Measurements from ENCODE around the gene ZNF385D.

The ZNF385D gene

GRCh38 chr3:21750831-21751391 lies at the start of gene ZNF385D:
ZNF385D (minus strand) TSS chr3:21751210; CDS start chr3:21750916, 294 bp downstream.
- peak in 1 of 2 experiments; percentile 12 for DNase-seq

- DNase-seq, result no peak
Observed at GRCh38 chr3:21798356-21799088, 47.5 kb upstream of the ZNF385D start.

- DNase-seq, result no peak
Observed at GRCh38 chr3:21795921-21796320, 44.9 kb upstream of the ZNF385D start.

- peak; percentile 91 to 95 for DNase-seq
Observed at GRCh38 chr3:21795152-21795837, 44.3 kb upstream of the ZNF385D start.

GRCh38 chr3:21794291-21794690 lies 43.3 kb upstream of the ZNF385D start:
- no peak for DNase-seq

GRCh38 chr3:21792176-21792575 lies 41.2 kb upstream of the ZNF385D start:
- no peak for DNase-seq

- DNase-seq, result no peak
Observed at GRCh38 chr3:21791356-21791755, 40.3 kb upstream of the ZNF385D start.

GRCh38 chr3:21790466-21790865 lies 39.5 kb upstream of the ZNF385D start:
- DNase-seq, result no peak

- no peak for DNase-seq
Observed at GRCh38 chr3:21789730-21790129, 38.7 kb upstream of the ZNF385D start.

GRCh38 chr3:21786438-21786797 lies 35.4 kb upstream of the ZNF385D start:
- no peak for DNase-seq

GRCh38 chr3:21785765-21786437 lies 34.9 kb upstream of the ZNF385D start:
- DNase-seq, result no peak

GRCh38 chr3:21783839-21784238 lies 32.8 kb upstream of the ZNF385D start:
- DNase-seq, result no peak

GRCh38 chr3:21781355-21781754 lies 30.3 kb upstream of the ZNF385D start:
- DNase-seq, result no peak

- DNase-seq, result no peak
Observed at GRCh38 chr3:21779909-21780308, 28.9 kb upstream of the ZNF385D start.

GRCh38 chr3:21778715-21779114 lies 27.7 kb upstream of the ZNF385D start:
- DNase-seq, result no peak

- no peak for DNase-seq
Observed at GRCh38 chr3:21777821-21778220, 26.8 kb upstream of the ZNF385D start.

GRCh38 chr3:21766002-21766401 lies 15.0 kb upstream of the ZNF385D start:
- DNase-seq, result no peak

GRCh38 chr3:21755896-21756295 lies 4.9 kb upstream of the ZNF385D start:
- DNase-seq, result no peak

- DNase-seq, result no peak
Observed at GRCh38 chr3:21754839-21755238, 3.8 kb upstream of the ZNF385D start.

- DNase-seq, result peak in 1 of 2 experiments; percentile 44
Observed at GRCh38 chr3:21752749-21753347, 1.8 kb upstream of the ZNF385D start.

GRCh38 chr3:21751886-21752285 lies 876 bp upstream of the ZNF385D start:
- DNase-seq, result no peak

GRCh38 chr3:21750080-21750696 lies 822 bp downstream of the ZNF385D start:
- DNase-seq, result no peak
